ENCODE results near the gene ARPC1B.

Gene ARPC1B

DNA sequence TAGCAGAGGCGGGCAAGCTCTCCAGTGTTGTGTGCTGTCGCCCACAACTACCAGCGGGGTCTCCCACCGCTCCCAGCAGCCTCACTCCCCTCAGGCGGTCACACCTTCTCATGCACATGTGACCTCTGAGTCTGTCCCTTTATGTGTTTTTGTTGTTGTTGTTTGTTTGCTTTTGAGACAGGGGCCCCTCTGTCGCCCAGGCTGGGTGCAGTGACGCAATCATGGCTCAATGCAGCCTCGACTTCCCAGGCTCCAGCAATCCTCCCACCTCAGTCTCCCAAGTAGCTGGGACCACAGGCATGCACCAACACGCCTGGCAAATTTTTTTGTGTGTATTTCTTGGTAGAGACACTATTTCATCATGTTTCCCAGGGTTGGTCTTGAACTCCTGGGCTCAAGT is 65.7 kb downstream of the ARPC1B start:
- no peak for DNase-seq
